ENCODE results near the gene ECHS1. TPM values are rescaled to one million over a fixed set of nuclear protein-coding genes. Genes with fewer than 3 reads are reported as not detected.

Gene ECHS1
- polyA plus RNA-seq, 1 donor from 2014 or later: 122 TPM

DNA sequence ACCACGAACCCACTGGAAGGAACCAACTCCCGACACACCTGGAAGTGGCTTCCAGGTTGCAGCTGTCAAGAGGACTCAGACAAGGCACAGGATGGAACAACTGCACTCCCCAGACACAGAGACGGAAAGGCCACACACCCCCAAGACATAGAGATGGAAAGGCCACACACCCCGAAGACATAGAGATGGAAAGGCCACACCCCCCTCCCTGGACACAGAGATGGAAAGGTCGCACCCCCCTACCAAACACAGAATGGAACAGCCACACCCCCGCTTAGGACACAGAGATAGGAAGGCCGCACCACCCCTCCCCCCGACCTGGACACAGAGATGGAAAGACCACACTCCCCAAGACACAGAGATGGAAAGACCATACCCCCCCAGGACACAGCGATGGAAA, 56.9 kb downstream of the ECHS1 start:
- Histone ChIP-seq H3K9ac (ENCODE audit: low read length) (no peak overlapping the region), H3K4me2 (ENCODE audit: low read length) (no peak overlapping the region), H3K27ac (ENCODE audit: low read length) (no peak overlapping the region), H3K27me3 (ENCODE audit: insufficient read depth, low read depth, low read length) (no peaks in the 10 kb centered on the region), H3K79me2 (replicated peaks; ENCODE audit: insufficient read depth, low read length) (no peaks in the 10 kb centered on the region), H3K9me2 (ENCODE audit: insufficient read depth, low read length) (no peaks in the 10 kb centered on the region), H3F3A (ENCODE audit: insufficient read depth, low read length, poor library complexity, severe bottlenecking) (no peaks in the 10 kb centered on the region), H2AFZ (ENCODE audit: low read depth, low read length) (no peak overlapping the region), H3K4me3 (ENCODE audit: low read length) (no peak overlapping the region), H3K9me3 (ENCODE audit: low read length) (no peaks in the 10 kb centered on the region), H3K36me3 (ENCODE audit: insufficient read depth, low read length) (no peaks in the 10 kb centered on the region), H4K20me1 (ENCODE audit: insufficient read depth) (no peaks in the 10 kb centered on the region)
- TF ChIP-seq EP300 (conservative IDR thresholded peaks at IDR 0.05; ENCODE audit: poor library complexity, severe bottlenecking): no peak
- TF ChIP-seq EZH2 (IDR thresholded peaks at IDR 0.05; ENCODE audit: borderline replicate concordance, insufficient read depth, low read length, poor library complexity, severe bottlenecking): no peak
- no peak for TF ChIP-seq TAF1 (IDR thresholded peaks at IDR 0.05; ENCODE audit: low read depth)
- TF ChIP-seq POLR2AphosphoS5 (IDR thresholded peaks at IDR 0.05): no peak
- TF ChIP-seq, protein P1, sequence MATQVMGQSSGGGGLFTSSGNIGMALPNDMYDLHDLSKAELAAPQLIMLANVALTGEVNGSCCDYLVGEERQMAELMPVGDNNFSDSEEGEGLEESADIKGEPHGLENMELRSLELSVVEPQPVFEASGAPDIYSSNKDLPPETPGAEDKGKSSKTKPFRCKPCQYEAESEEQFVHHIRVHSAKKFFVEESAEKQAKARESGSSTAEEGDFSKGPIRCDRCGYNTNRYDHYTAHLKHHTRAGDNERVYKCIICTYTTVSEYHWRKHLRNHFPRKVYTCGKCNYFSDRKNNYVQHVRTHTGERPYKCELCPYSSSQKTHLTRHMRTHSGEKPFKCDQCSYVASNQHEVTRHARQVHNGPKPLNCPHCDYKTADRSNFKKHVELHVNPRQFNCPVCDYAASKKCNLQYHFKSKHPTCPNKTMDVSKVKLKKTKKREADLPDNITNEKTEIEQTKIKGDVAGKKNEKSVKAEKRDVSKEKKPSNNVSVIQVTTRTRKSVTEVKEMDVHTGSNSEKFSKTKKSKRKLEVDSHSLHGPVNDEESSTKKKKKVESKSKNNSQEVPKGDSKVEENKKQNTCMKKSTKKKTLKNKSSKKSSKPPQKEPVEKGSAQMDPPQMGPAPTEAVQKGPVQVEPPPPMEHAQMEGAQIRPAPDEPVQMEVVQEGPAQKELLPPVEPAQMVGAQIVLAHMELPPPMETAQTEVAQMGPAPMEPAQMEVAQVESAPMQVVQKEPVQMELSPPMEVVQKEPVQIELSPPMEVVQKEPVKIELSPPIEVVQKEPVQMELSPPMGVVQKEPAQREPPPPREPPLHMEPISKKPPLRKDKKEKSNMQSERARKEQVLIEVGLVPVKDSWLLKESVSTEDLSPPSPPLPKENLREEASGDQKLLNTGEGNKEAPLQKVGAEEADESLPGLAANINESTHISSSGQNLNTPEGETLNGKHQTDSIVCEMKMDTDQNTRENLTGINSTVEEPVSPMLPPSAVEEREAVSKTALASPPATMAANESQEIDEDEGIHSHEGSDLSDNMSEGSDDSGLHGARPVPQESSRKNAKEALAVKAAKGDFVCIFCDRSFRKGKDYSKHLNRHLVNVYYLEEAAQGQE (IDR thresholded peaks at IDR 0.05; ENCODE audit: borderline replicate concordance): no peak

DNA sequence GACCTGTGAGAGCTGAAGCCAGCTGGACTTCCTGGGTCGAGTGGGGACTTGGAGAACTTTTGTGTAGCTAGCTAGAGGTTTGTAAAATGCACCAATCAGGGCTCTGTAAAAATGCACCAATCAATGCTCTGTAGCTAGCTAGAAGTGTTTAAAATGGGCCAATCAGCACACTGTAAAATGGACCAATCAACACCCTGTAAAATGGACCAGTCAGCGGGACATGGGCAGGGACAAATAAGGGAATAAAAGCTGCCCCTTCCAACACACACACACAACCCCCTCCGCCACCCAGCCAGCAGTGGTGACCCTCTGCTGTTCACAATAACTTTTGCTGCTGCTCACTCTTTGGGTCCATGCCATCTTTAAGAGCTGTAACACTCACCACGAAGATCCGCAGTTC, 57.3 kb downstream of the ECHS1 start:
- H2AFZ ChIP-seq (ENCODE audit: low read depth, low read length): no peak overlapping the region
- H4K20me1 ChIP-seq (ENCODE audit: insufficient read depth): no peaks in the 10 kb centered on the region
- no peaks in the 10 kb centered on the region for H3K9me2 ChIP-seq (ENCODE audit: insufficient read depth, low read length)
- no peaks in the 10 kb centered on the region for H3F3A ChIP-seq (ENCODE audit: insufficient read depth, low read length, poor library complexity, severe bottlenecking)
- TF ChIP-seq SMC3 (conservative IDR thresholded peaks at IDR 0.05; ENCODE audit: poor library complexity) (no peak), TAF1 (IDR thresholded peaks at IDR 0.05; ENCODE audit: low read depth) (no peak), RAD21 (conservative IDR thresholded peaks at IDR 0.05) (no peak), MXI1 (conservative IDR thresholded peaks at IDR 0.05; ENCODE audit: poor library complexity, severe bottlenecking) (no peak), EZH2 (IDR thresholded peaks at IDR 0.05; ENCODE audit: borderline replicate concordance, insufficient read depth, low read length, poor library complexity, severe bottlenecking) (no peak), CTCF (IDR thresholded peaks at IDR 0.05; ENCODE audit: poor library complexity, severe bottlenecking) (no peak), EP300 (conservative IDR thresholded peaks at IDR 0.05; ENCODE audit: poor library complexity, severe bottlenecking) (no peak)
- TF ChIP-seq, protein P1 (IDR thresholded peaks at IDR 0.05; ENCODE audit: borderline replicate concordance): no peak
- H3K36me3 ChIP-seq (ENCODE audit: insufficient read depth, low read length): no peaks in the 10 kb centered on the region
- no peak overlapping the region for H3K27ac ChIP-seq (ENCODE audit: low read length)
- no peaks in the 10 kb centered on the region for H3K27me3 ChIP-seq (ENCODE audit: insufficient read depth, low read depth, low read length)
- no peaks in the 10 kb centered on the region for H3K9me3 ChIP-seq (ENCODE audit: low read length)
- H3K79me2 ChIP-seq (replicated peaks; ENCODE audit: insufficient read depth, low read length): no peaks in the 10 kb centered on the region
- H3K4me3 ChIP-seq (ENCODE audit: low read length): no peak overlapping the region
- H3K4me2 ChIP-seq (ENCODE audit: low read length): no peak overlapping the region
- no peak overlapping the region for H3K9ac ChIP-seq (ENCODE audit: low read length)

Measured in neural cell (in vitro differentiated cells).